Adrenal gland (tissue), 5 donors: ENCODE measurements around the gene KAT6B.

Experiments
- POLR2A ChIP-seq, 2 donors: fragments of 450-650 bp; IDR thresholded peaks; one replicate each; pipeline ENCODE4 v1.6.1; 2017; ENCODE audit warnings: antibody characterized with exemption in 2 of 2, mild to moderate bottlenecking in 2 of 2, moderate library complexity in 1 of 2
- TF ChIP-seq, protein P1 (sequence below), 6 experiments: fragments of 450-650 bp in 4 of 6; fragments of 200-600 bp in 2 of 6; sonication (generic) in 1 of 6; IDR thresholded peaks; 1 replicate in 5 of 6; 2 replicates in 1 of 6; pipeline versions ENCODE4 v1.5.1 to v1.8.0; 2016 to 2021; ENCODE audit warnings: antibody characterized with exemption in 6 of 6, mild to moderate bottlenecking in 2 of 6, moderate library complexity in 1 of 6
- donor health status: DM: no; HTN: no; CAD: no.

DNA sequence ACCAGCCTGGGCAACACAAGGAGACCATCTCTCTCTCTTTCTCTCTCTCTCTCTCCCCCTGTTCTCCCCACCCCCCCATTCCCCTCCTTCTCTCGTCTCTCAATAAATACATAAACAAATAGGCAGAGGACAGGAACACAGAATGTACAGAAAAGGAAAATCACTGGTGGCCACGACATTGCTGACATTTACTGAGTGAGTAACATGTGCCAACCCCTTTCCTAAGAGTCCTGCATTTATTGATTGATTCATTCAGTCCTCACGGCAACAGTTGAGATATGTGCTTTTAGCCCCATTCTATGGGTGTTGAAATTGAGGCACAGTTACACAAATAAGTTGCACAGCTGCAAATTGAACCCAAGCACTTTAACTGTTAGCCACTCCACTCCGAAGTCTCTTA lies 170.8 kb downstream of the KAT6B start:
- TF ChIP-seq, protein P1, sequence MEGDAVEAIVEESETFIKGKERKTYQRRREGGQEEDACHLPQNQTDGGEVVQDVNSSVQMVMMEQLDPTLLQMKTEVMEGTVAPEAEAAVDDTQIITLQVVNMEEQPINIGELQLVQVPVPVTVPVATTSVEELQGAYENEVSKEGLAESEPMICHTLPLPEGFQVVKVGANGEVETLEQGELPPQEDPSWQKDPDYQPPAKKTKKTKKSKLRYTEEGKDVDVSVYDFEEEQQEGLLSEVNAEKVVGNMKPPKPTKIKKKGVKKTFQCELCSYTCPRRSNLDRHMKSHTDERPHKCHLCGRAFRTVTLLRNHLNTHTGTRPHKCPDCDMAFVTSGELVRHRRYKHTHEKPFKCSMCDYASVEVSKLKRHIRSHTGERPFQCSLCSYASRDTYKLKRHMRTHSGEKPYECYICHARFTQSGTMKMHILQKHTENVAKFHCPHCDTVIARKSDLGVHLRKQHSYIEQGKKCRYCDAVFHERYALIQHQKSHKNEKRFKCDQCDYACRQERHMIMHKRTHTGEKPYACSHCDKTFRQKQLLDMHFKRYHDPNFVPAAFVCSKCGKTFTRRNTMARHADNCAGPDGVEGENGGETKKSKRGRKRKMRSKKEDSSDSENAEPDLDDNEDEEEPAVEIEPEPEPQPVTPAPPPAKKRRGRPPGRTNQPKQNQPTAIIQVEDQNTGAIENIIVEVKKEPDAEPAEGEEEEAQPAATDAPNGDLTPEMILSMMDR (IDR thresholded peaks at IDR 0.05), result no peak
- no peak for TF ChIP-seq POLR2A (IDR thresholded peaks at IDR 0.05)
